SU-DHL-6 (cell line): ENCODE measurements around the gene MAML2.

Source experiments
- CTCF ChIP-seq: fragments of 200-600 bp; sonication (generic); IDR thresholded peaks from one replicate; pipeline ENCODE4 v1.5.1; 2017; ENCODE audit warnings: antibody characterized with exemption, mild to moderate bottlenecking, low read length, moderate library complexity; ENCODE audit not compliant: insufficient read depth, poor library complexity, severe bottlenecking
- EZH2phosphoT487 ChIP-seq: fragments of 200-600 bp; sonication (generic), shearing (Covaris generic); conservative IDR thresholded peaks from 2 replicates; pipeline ENCODE4 v1.6.1; 2018; ENCODE audit warnings: mild to moderate bottlenecking, antibody characterized with exemption, low read length, moderate library complexity, mixed read lengths

GRCh38 chr11:96342014-96342960 is 708 bp downstream of the MAML2 start:
- TF ChIP-seq CTCF (no peak), EZH2phosphoT487 (no peak)
